Left lobe of liver (tissue), 2 donors: ENCODE measurements around the gene CRAT. TPM values are rescaled to one million over a fixed set of nuclear protein-coding genes. Genes with fewer than 3 reads are reported as not detected.
"Not testable (repeated sequence)": the region's sequence is repeated elsewhere in the genome, so short reads cannot be mapped to it uniquely, and the experiment has no call there.

Source experiments
- ATAC-seq: fragments of 200-7000 bp; cut with Tn5 transposase; one replicate; pipeline ENCODE4 v1.9.1; 2020; ENCODE audit warnings: mild to moderate bottlenecking, moderate library complexity
- DNase-seq: peaks from one replicate; pipeline ENCODE4 v3.0.0-alpha.2; 2020; ENCODE audit warnings: low spot score
- total RNA-seq: library from RNA; stranded (reverse); gene quantifications from one replicate; pipeline ENCODE4 v1.2.1, GENCODE V29; 2021
- donor health status: DM: no; HTN: no; CAD: no; lungs with moderate emphysema.
- donor health status: DM: no; HTN: yes; CAD: no.

The CRAT gene
- total RNA-seq, 1 donor from 2014 or later = 105 TPM

- DNase-seq (no peak), ATAC-seq (no peak)
These were observed 3.2 kb upstream of the CRAT start for GRCh38 chr9:129113645-129114304.

DNA sequence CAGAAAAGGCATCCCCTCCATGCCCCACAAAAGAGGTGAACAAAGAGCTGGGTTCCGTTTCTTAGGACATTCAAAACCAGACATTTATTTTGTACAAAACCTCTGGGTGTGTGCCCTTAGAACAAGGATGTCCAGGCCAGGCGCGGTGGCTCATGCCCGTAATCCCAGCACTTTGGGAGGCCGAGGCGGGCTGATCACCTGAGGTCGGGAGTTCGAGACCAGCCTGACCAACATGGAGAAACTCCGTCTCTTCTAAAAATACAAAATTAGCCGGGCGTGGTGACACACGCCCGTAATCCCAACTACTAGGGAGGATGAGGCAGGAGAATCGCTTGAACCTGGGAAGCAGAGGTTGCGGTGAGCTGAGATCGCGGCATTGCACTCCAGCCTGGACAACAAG is 1.9 kb upstream of the CRAT start:
- not testable (repeated sequence) for DNase-seq, ATAC-seq

- DNase-seq (no peak), ATAC-seq (peak; percentile 11)
These were observed 1.0 kb upstream of the CRAT start for GRCh38 chr9:129111528-129112151.

- ATAC-seq = peak; percentile 57
- peak; percentile 60 for DNase-seq
These were observed 447 bp downstream of the CRAT start for GRCh38 chr9:129109952-129110739.

GRCh38 chr9:129109537-129109903 is 1.1 kb downstream of the CRAT start:
- ATAC-seq = peak; percentile 28
- DNase-seq = peak; percentile 66

DNA sequence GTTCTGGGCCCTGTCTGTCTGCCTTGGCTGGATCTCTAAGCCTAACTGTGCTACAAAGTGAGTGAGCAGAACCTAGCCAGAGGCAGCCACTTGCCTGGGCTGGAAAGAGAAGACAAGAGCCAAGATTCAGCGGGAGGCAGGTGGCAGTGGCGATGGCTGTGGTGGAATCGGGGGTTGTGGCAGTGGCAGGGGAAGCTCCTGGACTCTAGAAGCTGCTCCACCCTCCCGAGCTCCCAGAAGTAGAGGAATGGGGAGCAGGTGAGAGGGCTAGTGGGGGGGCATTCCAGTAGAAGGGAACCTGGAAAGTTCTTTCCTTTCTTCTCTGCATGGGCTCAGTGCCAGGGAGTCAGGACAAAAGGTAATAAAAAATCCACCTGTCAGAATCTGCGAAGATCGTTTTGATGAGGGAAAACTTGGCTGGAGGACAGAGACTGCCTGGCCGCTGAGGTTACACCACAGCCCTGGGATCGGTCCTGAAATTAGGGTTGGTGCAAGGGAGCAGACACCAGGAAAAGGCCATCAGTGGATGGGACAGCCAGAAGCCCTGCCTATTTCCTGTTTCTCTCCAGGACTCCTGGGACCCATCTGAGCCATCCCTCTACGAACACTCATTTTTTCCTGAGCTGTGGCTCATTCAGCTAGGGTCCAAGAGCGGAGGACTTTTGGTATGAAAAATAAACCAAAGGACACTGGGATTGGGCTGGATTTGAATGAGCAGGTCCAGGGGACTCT is 1.6 kb downstream of the CRAT start:
- no peak for DNase-seq
- no peak for ATAC-seq

GRCh38 chr9:129108083-129108804 is 2.3 kb downstream of the CRAT start:
- ATAC-seq (no peak), DNase-seq (no peak)

DNA sequence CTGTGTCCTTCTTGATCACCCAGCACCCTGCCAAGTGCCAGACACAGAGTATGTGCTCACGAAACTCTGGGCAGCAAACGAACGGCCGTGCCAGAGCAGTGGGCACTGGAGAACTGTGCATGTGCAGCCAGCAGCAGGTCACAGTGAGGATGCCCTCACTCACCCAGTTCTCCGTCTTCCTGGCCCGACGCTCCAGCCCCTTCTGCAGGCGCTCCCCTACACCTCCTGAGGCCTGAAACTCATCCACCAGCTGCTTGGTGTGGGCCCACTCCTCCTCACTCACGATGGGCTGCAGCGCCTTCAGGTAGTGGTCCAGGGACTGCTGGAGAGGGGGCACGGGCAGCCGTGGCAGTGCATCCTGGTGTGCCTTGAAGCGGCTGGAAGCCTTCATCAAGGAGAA is 2.9 kb downstream of the CRAT start:
- ATAC-seq (no peak), DNase-seq (no peak)

- ATAC-seq (no peak), DNase-seq (no peak)
These were observed 4.5 kb downstream of the CRAT start for GRCh38 chr9:129105857-129106694.

GRCh38 chr9:129104051-129104450 is 6.5 kb downstream of the CRAT start:
- ATAC-seq (no peak), DNase-seq (no peak)

GRCh38 chr9:129103595-129103965 is 7.0 kb downstream of the CRAT start:
- ATAC-seq = peak; percentile 5
- DNase-seq = no peak

DNA sequence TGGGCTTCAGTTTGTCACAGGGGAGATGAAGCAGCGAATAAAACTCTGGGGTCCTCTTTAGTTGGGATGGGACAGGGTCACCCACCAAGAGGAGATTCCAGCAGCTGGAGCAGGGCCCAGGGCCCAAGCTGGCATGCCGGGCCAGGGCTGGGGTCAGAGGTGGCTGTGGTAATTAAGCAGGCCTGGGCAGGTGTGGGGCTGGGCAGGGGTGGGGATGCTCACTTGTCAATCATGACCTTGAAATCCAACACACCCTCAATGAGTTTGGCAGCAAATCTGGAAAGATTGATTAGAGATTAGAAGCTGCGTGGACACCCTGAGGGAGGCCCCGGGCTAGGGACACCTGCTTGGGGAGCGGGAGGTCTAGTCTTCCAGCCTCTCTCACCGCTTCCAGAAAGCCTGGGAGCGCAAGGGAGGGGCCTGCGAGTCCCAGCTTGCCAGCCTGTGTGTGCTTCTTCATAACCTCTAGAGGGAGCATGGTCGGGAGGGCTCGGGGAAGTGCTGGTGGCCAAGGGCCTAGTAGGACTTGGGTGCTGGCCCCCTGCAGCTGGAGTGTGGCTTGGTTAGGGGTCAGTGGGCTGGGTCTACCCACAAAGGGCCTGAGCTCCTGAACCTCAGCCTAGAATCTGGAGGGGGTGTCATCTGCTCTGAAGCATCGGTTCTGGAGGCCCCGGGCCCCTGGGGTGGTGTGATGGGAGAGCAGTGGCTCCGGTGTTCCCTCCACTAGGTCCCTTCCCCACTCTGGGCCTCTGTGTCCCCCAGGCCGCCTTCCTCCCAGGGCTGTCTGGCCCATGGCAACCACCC is 7.6 kb downstream of the CRAT start:
- ATAC-seq = peak; percentile 74
- no peak for DNase-seq

GRCh38 chr9:129102095-129102525 is 8.5 kb downstream of the CRAT start:
- DNase-seq (no peak), ATAC-seq (no peak)

DNA sequence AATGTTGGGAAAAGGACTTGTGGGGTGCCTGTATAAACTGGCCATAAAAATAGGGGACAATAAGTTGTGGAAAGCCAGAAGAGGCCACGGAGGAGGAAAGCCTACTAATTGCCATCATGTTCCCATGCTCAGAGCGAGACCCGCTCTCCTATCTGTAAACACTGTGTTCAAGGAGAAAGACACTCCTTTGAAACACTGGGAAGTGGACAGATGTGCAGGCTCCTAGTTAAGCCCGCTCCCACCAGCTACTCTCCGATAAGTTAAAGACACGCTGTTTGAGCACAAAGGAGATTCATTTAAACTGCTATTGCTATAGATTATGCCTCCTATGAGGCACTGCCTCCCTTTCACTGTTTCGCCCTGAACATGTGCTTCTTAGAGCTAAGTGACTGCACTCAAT is 9.3 kb downstream of the CRAT start:
- ATAC-seq (no peak), DNase-seq (no peak)

- no peak for ATAC-seq
- no peak for DNase-seq
These were observed 10.0 kb downstream of the CRAT start for GRCh38 chr9:129100383-129101169.

- no peak for ATAC-seq
- no peak for DNase-seq
These were observed 12.3 kb downstream of the CRAT start for GRCh38 chr9:129098328-129098727.

DNA sequence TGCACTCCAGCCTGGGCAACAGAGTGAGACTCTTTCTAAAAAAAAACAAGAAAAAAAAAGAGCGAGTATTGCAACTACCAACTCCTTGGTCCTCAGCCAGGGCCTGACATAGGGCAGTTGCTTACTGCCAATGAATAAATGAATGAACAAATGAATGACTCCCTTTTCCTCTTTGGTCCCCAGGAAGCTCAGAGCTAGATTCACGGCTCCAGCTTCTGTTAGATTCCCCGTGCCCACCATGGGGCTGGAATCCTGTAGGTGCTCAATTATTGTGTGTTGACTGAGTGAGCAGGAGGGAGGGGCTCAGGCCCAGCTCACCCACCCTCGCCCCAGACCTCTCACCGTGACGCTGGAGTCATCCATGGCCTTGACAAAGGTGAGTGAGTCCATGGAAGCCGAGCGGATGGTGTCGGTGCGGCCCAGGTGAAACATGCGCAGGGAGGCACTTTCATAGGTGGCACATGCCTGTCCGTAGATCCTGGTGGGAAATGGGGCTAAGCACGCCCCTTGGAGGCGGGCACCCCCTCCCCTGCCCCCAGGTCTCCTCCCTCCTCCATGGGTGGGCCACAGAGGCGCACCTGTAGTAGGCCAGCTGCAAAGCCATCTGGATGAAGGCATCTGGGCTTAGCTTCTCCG is 12.8 kb downstream of the CRAT start:
- no peak for DNase-seq
- no peak for ATAC-seq

GRCh38 chr9:129095908-129096307 is 14.7 kb downstream of the CRAT start:
- ATAC-seq (no peak), DNase-seq (no peak)
